ENCODE results near the gene OR4D11.

Gene OR4D11

GRCh38 chr11:59550368-59550841 lies 47.0 kb downstream of the OR4D11 start:
- DNase-seq = peak; percentile 70 to 75

GRCh38 chr11:59550842-59551658 lies 47.7 kb downstream of the OR4D11 start:
- peak; percentile 49 to 51 for DNase-seq

- DNase-seq = no peak
These were observed 48.5 kb downstream of the OR4D11 start for GRCh38 chr11:59551659-59552521.

GRCh38 chr11:59552844-59553243 lies 49.5 kb downstream of the OR4D11 start:
- DNase-seq = no peak

- DNase-seq = no peak
These were observed 49.9 kb downstream of the OR4D11 start for GRCh38 chr11:59553323-59553722.

Data from SHP77 (cell line).